Measurements from ENCODE around the gene MYO18B. TPM values are rescaled to one million over a fixed set of nuclear protein-coding genes. Genes with fewer than 3 reads are reported as not detected.

The MYO18B gene
- total and polyA plus RNA-seq, 2 of the 4 experiments (the other 2 are of a cell fraction): under 0.01 TPM; not detected in 1

DNA sequence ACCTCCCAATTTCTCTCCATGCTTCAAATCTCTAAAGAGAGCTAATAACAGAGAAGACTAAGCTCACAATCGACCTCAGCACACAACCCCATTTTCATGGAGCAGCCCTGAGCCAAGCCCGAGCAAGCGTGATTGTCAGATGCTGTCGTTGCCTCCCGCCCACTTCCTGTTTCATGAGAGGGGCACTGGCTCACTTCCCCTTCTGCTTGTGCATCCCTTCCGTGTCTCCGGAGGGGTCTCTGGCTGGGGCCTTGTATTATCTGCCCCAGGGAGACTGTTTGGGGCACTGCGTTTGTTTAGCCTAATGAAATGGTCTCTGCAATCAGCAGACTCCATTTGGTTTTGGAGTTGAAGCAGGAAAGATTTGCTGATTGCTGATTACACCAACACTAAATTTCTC lies 246.0 kb downstream of the MYO18B start:
- no peak for ATAC-seq (ENCODE audit: low read depth)

More for the DNA sequence above, 246.0 kb downstream of the MYO18B start:
- Histone ChIP-seq H3K4me3 (ENCODE audit: insufficient read depth, low read depth, low read length) (no peak overlapping the region), H3K18ac (ENCODE audit: low read depth, low read length) (no peak overlapping the region), H3K79me1 (ENCODE audit: low read depth in 1 of 2, low read length in 2 of 2) (no peaks in the 10 kb centered on the region), H3K14ac (replicated peaks; ENCODE audit: low read depth, low read length) (no peak overlapping the region), H3K9me1 (ENCODE audit: insufficient read depth, low read length) (no peaks in the 10 kb centered on the region), H2AFZ (replicated peaks; ENCODE audit: low read length, poor library complexity) (no peak overlapping the region), H2AK9ac (replicated peaks; ENCODE audit: low read depth, low read length, poor library complexity) (no peak overlapping the region), H3K9ac (ENCODE audit: low read depth, low read length) (no peak overlapping the region), H2BK5ac (ENCODE audit: low read depth, low read length, poor library complexity, severe bottlenecking) (no peak overlapping the region), H3K23ac (ENCODE audit: low read depth, low read length) (no peak overlapping the region), H2BK20ac (ENCODE audit: low read depth, low read length) (no peak overlapping the region), H4K5ac (ENCODE audit: low read depth, low read length) (no peak overlapping the region), H3K56ac (ENCODE audit: extremely low read depth, insufficient read depth, low read length) (no peak overlapping the region), H3K27ac (ENCODE audit: insufficient read depth, low read length) (no peak overlapping the region), H4K8ac (ENCODE audit: low read depth in 2 of 2, low read length in 2 of 2) (no peak overlapping the region), H2BK15ac (ENCODE audit: low read depth, low read length) (no peak overlapping the region), H3K36me3 (ENCODE audit: control insufficient read depth, insufficient read depth, low read length) (no peaks in the 10 kb centered on the region), H4K91ac (ENCODE audit: insufficient read depth, low read depth, low read length) (no peak overlapping the region), H2AK5ac (ENCODE audit: low read depth, low read length) (no peak overlapping the region), H3K4me2 (ENCODE audit: low read depth, low read length) (no peak overlapping the region), H2BK120ac (ENCODE audit: low read depth, low read length) (no peak overlapping the region), H4K20me1 (ENCODE audit: insufficient read depth, low read length) (no peaks in the 10 kb centered on the region), H3K4me1 (ENCODE audit: control insufficient read depth, insufficient read depth, low read length) (no peaks in the 10 kb centered on the region), H3K4ac (ENCODE audit: low read depth, low read length) (no peak overlapping the region), H3K27me3 (ENCODE audit: control insufficient read depth, insufficient read depth, low read length) (no peaks in the 10 kb centered on the region), H3K9me3 (ENCODE audit: control insufficient read depth, insufficient read depth, low read length) (peaks cover 23% of the 10 kb centered on the region)
- in situ Hi-C loops (cut with MboI; ENCODE audit: low sequenced_read_pairs) (no loop called here), intact Hi-C loops (cut with micrococcal nuclease) (no loop called here), dilution Hi-C loops (cut with HindIII; ENCODE audit: low sequenced_read_pairs, unreplicated experiment) (no loop called here)
- no peak for DNase-seq
- WGBS, 2 experiments (ENCODE audit: extremely low coverage in 2 of 2, insufficient read length in 1 of 2): 25% methylated on average over 5 of the region's 8 CpGs; no CpG with 5 or more reads in 1 of the 2 experiments
- POLR2A ChIA-PET (ENCODE audit: unreplicated experiment): no interaction called here
- CTCF ChIA-PET: no interaction called here
- no peak for TF ChIP-seq BHLHE40 (IDR thresholded peaks at IDR 0.05; ENCODE audit: low read depth, low read length)
- no peak for TF ChIP-seq NFE2L2 (IDR thresholded peaks at IDR 0.05; ENCODE audit: low read depth, low read length)
- TF ChIP-seq ELK1 (IDR thresholded peaks at IDR 0.05; ENCODE audit: borderline replicate concordance, low read depth, low read length): no peak
- TF ChIP-seq CEBPB (IDR thresholded peaks at IDR 0.05; ENCODE audit: low read depth, low read length): no peak
- no peak for TF ChIP-seq SMC3 (IDR thresholded peaks at IDR 0.05; ENCODE audit: low read depth, low read length)
- TF ChIP-seq MAZ (IDR thresholded peaks at IDR 0.05; ENCODE audit: borderline replicate concordance, low read depth, low read length): no peak
- no peak for TF ChIP-seq RCOR1 (IDR thresholded peaks at IDR 0.05; ENCODE audit: insufficient replicate concordance, low read length)
- BruUV-seq (replicated peaks): no TSS peak
